HK-2 (cell line): Measurements from ENCODE around the gene LYZ.

Experiments
- DNase-seq: peaks from one replicate; pipeline ENCODE4 v3.0.0-alpha.2; 2018; ENCODE audit not compliant: unreplicated experiment

The LYZ gene

DNA sequence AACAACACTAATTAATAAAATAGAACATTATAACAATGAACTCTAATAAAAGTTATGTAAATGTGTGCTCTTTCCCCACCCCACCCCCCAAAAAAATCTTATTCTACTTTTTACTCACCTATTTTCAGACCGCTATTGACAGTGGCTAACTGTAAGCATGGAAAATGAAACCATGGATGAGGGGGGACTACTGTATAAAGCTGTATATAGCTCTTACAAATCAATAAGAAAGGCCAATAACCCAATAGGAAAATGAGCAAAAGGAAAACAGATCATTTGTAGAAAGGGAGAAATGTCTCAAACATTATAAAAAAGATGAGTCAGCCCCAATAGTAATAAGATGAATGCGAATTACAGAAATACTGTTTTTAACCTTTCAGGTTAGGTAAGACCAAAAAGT, 38.7 kb downstream of the LYZ start:
- DNase-seq = no peak

GRCh38 chr12:69388371-69388770, 40.2 kb downstream of the LYZ start:
- DNase-seq = no peak

DNA sequence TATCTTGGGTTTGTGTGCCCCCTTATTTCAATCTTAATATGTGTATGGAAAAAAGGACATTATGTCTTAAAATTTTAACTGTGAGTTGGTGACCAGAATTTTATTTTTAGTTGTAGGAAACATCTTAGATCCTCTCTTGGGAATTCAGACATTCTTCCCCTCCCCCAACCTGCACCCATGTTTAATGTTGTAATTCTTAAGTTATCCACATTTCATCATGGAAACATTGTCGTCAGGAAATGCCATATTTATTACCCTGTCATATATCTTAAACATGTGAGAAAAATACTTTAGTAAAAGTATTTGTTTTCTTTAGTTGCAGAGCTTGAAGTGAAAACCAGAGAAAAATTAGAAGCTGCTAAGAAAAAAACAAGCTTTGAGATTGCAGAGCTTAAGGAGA, 41.6 kb downstream of the LYZ start:
- no peak for DNase-seq

- DNase-seq = no peak
These were observed 44.2 kb downstream of the LYZ start for GRCh38 chr12:69392179-69392928.

DNA sequence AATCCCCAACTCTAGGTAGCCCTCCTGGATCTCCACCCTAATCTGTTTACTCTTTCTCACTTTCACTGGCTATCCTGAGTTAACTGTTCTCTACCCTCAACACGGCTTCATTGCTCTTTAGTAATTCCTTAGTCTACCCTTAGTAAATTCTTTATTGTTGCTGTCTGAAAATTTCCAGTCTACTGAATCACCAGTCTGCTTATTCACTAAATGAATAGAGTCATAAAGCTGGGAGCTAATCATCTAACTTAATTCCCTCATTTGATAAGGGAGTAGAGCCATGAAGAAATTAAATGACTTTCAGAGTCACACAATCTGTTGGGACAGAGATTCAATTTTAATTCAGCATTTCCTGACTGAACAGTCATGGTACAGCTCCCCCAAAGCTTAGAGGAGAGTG, 47.9 kb downstream of the LYZ start:
- no peak for DNase-seq

- DNase-seq = no peak
These were observed 48.8 kb downstream of the LYZ start for GRCh38 chr12:69396963-69397362.

GRCh38 chr12:69397978-69398377, 49.8 kb downstream of the LYZ start:
- no peak for DNase-seq

DNA sequence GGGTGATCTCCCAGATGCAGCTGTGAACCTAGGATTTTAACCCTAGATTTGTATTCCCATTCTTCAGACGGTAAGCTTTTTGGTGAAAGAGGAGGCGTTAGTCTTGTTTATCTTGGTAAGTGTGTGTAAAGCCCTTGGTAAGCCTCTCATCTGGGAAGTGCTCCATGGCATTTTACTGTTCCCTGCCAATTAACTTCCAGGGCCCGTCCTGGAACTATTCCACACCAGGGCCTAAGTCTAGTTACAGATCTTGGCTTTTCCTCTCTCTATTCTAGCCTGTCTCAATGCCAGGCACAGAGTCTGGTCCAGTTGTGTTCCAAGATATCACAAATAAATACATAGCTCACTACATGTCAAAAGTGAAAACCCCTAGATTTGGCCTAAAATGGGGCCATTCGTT, 53.8 kb downstream of the LYZ start:
- no peak for DNase-seq
